ENCODE measurements around the gene PBX1.

Gene PBX1

GRCh38 chr1:164777518-164777917, 218.5 kb downstream of the PBX1 start:
- TF ChIP-seq EZH2phosphoT487 (IDR thresholded peaks at IDR 0.05; ENCODE audit: low read length) (no peak), CTCF (IDR thresholded peaks at IDR 0.05; ENCODE audit: low read length) (no peak), EZH2 (optimal IDR thresholded peaks at IDR 0.05; ENCODE audit: low read depth, low read length) (no peak)
- Histone ChIP-seq H3K36me3 (replicated peaks; ENCODE audit: insufficient read depth, low read length) (no peaks in the 10 kb centered on the region), H3K79me2 (ENCODE audit: low read length) (no peaks in the 10 kb centered on the region), H3K4me2 (ENCODE audit: low read depth, low read length) (no peak overlapping the region), H3F3A (ENCODE audit: insufficient read depth, low read length) (no peaks in the 10 kb centered on the region), H3K9me3 (replicated peaks; ENCODE audit: insufficient read depth, low read length) (no peaks in the 10 kb centered on the region), H3K9me2 (replicated peaks; ENCODE audit: insufficient read depth, low read length) (no peaks in the 10 kb centered on the region), H3K4me1 (ENCODE audit: low read length) (peaks cover 5% of the 10 kb centered on the region), H2AFZ (ENCODE audit: low read length) (no peak overlapping the region), H3K27ac (ENCODE audit: low read length) (no peak overlapping the region), H3K27me3 (replicated peaks; ENCODE audit: insufficient read depth, low read length) (no peaks in the 10 kb centered on the region), H4K20me1 (ENCODE audit: insufficient read depth, low read length) (no peaks in the 10 kb centered on the region), H3K9ac (ENCODE audit: low read length) (no peak overlapping the region), H3K4me3 (ENCODE audit: low read length) (no peak overlapping the region)
- DNase-seq = no peak

GRCh38 chr1:164779376-164779775, 220.4 kb downstream of the PBX1 start:
- Histone ChIP-seq H3K4me1 (ENCODE audit: low read length) (no peaks in the 10 kb centered on the region), H3K9me3 (replicated peaks; ENCODE audit: insufficient read depth, low read length) (no peaks in the 10 kb centered on the region), H3K79me2 (ENCODE audit: low read length) (no peaks in the 10 kb centered on the region), H3K36me3 (replicated peaks; ENCODE audit: insufficient read depth, low read length) (no peaks in the 10 kb centered on the region), H3F3A (ENCODE audit: insufficient read depth, low read length) (no peaks in the 10 kb centered on the region), H3K27ac (ENCODE audit: low read length) (no peak overlapping the region), H3K9ac (ENCODE audit: low read length) (no peak overlapping the region), H3K4me3 (ENCODE audit: low read length) (no peak overlapping the region), H3K9me2 (replicated peaks; ENCODE audit: insufficient read depth, low read length) (no peaks in the 10 kb centered on the region), H3K27me3 (replicated peaks; ENCODE audit: insufficient read depth, low read length) (no peaks in the 10 kb centered on the region), H4K20me1 (ENCODE audit: insufficient read depth, low read length) (no peaks in the 10 kb centered on the region), H2AFZ (ENCODE audit: low read length) (no peak overlapping the region), H3K4me2 (ENCODE audit: low read depth, low read length) (no peak overlapping the region)
- no peak for DNase-seq
- TF ChIP-seq EZH2 (optimal IDR thresholded peaks at IDR 0.05; ENCODE audit: low read depth, low read length) (no peak), CTCF (IDR thresholded peaks at IDR 0.05; ENCODE audit: low read length) (no peak), EZH2phosphoT487 (IDR thresholded peaks at IDR 0.05; ENCODE audit: low read length) (no peak)

GRCh38 chr1:164780111-164780812, 221.3 kb downstream of the PBX1 start:
- Histone ChIP-seq H2AFZ (ENCODE audit: low read length) (no peak overlapping the region), H3K9me3 (replicated peaks; ENCODE audit: insufficient read depth, low read length) (no peaks in the 10 kb centered on the region), H3K4me3 (ENCODE audit: low read length) (no peak overlapping the region), H4K20me1 (ENCODE audit: insufficient read depth, low read length) (no peaks in the 10 kb centered on the region), H3K27ac (ENCODE audit: low read length) (no peak overlapping the region), H3K79me2 (ENCODE audit: low read length) (no peaks in the 10 kb centered on the region), H3K9ac (ENCODE audit: low read length) (no peak overlapping the region), H3K4me2 (ENCODE audit: low read depth, low read length) (no peak overlapping the region), H3K9me2 (replicated peaks; ENCODE audit: insufficient read depth, low read length) (no peaks in the 10 kb centered on the region), H3K4me1 (ENCODE audit: low read length) (no peaks in the 10 kb centered on the region), H3F3A (ENCODE audit: insufficient read depth, low read length) (no peaks in the 10 kb centered on the region), H3K27me3 (replicated peaks; ENCODE audit: insufficient read depth, low read length) (no peaks in the 10 kb centered on the region), H3K36me3 (replicated peaks; ENCODE audit: insufficient read depth, low read length) (no peaks in the 10 kb centered on the region)
- no peak for DNase-seq
- TF ChIP-seq CTCF (IDR thresholded peaks at IDR 0.05; ENCODE audit: low read length) (no peak), EZH2 (optimal IDR thresholded peaks at IDR 0.05; ENCODE audit: low read depth, low read length) (no peak), EZH2phosphoT487 (IDR thresholded peaks at IDR 0.05; ENCODE audit: low read length) (no peak)
